Lung (tissue), 12 donors: ENCODE measurements around the gene NCKAP5L. TPM values are rescaled to one million over a fixed set of nuclear protein-coding genes. Genes with fewer than 3 reads are reported as not detected.

Experiments used
- ATAC-seq: fragments of 200-7000 bp; cut with Tn5 transposase; one replicate; pipeline ENCODE4 v1.9.1; 2020; ENCODE audit warnings: moderate number of reproducible peaks; ENCODE audit not compliant: insufficient read depth, low FRiP score
- DNase-seq, 3 donors: peaks; one replicate each; pipeline ENCODE4 v3.0.0-alpha.2; 2013 to 2017
- H3K27ac ChIP-seq, 2 donors: one replicate each; pipeline ENCODE4 v1.5.1; 2013; ENCODE audit warnings: mild to moderate bottlenecking in 2 of 2, moderate library complexity in 2 of 2, control low read depth in 1 of 2, inconsistent platforms in 1 of 2, low read depth in 1 of 2, low read length in 1 of 2
- H3K27me3 ChIP-seq, 3 donors: one replicate each; pipeline ENCODE4 v1.5.1; 2013; ENCODE audit warnings: low read length in 2 of 3; ENCODE audit not compliant: control insufficient read depth in 3 of 3, insufficient read depth in 3 of 3
- H3K36me3 ChIP-seq, 4 donors: one replicate each; pipeline ENCODE4 v1.5.1; 2013; ENCODE audit warnings: low read length in 4 of 4, mild to moderate bottlenecking in 1 of 4, moderate library complexity in 1 of 4; ENCODE audit not compliant: control insufficient read depth in 4 of 4, insufficient read depth in 4 of 4
- H3K4me1 ChIP-seq, 5 donors: one replicate each; pipeline ENCODE4 v1.5.1; 2013; ENCODE audit warnings: low read length in 5 of 5, mild to moderate bottlenecking in 2 of 5, moderate library complexity in 1 of 5; ENCODE audit not compliant: control insufficient read depth in 5 of 5, insufficient read depth in 5 of 5
- H3K4me3 ChIP-seq: one replicate; pipeline ENCODE4 v1.5.1; 2013; ENCODE audit warnings: mild to moderate bottlenecking, control low read depth, moderate library complexity
- H3K9ac ChIP-seq, 2 donors: one replicate each; pipeline ENCODE4 v1.5.1; 2013; ENCODE audit warnings: low read length in 2 of 2, control low read depth in 1 of 2; ENCODE audit not compliant: insufficient read depth in 1 of 2
- H3K9me3 ChIP-seq, 4 donors: one replicate each; pipeline ENCODE4 v1.5.1; 2013; ENCODE audit warnings: low read length in 3 of 4, mild to moderate bottlenecking in 1 of 4, moderate library complexity in 1 of 4; ENCODE audit not compliant: control insufficient read depth in 4 of 4, insufficient read depth in 3 of 4
- CTCF ChIP-seq: IDR thresholded peaks from 2 replicates; pipeline ENCODE4 v1.5.1; 2012; ENCODE audit warnings: mild to moderate bottlenecking; ENCODE audit errors: control extremely low read depth, extremely low read depth
- WGBS, 2 donors: extraction: QIAGEN DNeasy Blood & Tissue Kit; methylation state at CpG; one replicate each; pipeline ENCODE4 v1.1.7; 2013; 5-methylcytosine and 5-hydroxymethylcytosine counted together
- polyA plus RNA-seq, 2 donors: library from polyadenylated mRNA; stranded (reverse); fragments of 200-250 nt; gene quantifications; one replicate each; pipeline ENCODE4 v1.2.1, GENCODE V29; 2013
- total RNA-seq, 2 donors: library from RNA; depleted of rRNA in 1 of 2; stranded (reverse); fragments of >200 nt in 1 of 2; gene quantifications; one replicate each; pipeline ENCODE4 v1.2.1, GENCODE V29; 2014 to 2021
- donor health status: control.
- donor health status: control.
- donor health status: Bipolar disorder and iron deficiency.
- donor health status: healthy.
- donor health status: DM: yes; HTN: yes; CAD: no.

Gene NCKAP5L
- total and polyA plus RNA-seq, 4 donors, result 15.7 to 30.8 (median 20.1) TPM

GRCh38 chr12:49809381-49809905 lies 18.8 kb downstream of the NCKAP5L start:
- WGBS, 2 donors, result 50 to 66% methylated on average over 4 of the region's 4 CpGs
- peak overlapping the region; percentile 16 to 26 for H3K9ac ChIP-seq
- DNase-seq (peak; percentile 72 to 86 (median 85)), ATAC-seq (peak; percentile 69)
- H3K9me3 ChIP-seq, result no peaks in the 10 kb centered on the region
- H3K36me3 ChIP-seq, result peaks cover 0 to 11% (median 9%) of the 10 kb centered on the region in 4 donors
- H3K4me1 ChIP-seq, result peaks cover 16 to 34% (median 24%) of the 10 kb centered on the region in 5 donors
- peak overlapping the region; percentile 10 to 89 for H3K27ac ChIP-seq
- no peaks in the 10 kb centered on the region for H3K27me3 ChIP-seq
- H3K4me3 ChIP-seq, result no peak overlapping the region
- TF ChIP-seq CTCF, result no peak

- Histone ChIP-seq H3K4me1 (peaks cover 16 to 34% (median 24%) of the 10 kb centered on the region in 5 donors), H3K4me3 (no peak overlapping the region), H3K36me3 (peaks cover 0 to 16% (median 14%) of the 10 kb centered on the region in 4 donors), H3K27ac (peak overlapping the region; percentile 10 to 89), H3K27me3 (no peaks in the 10 kb centered on the region), H3K9me3 (no peaks in the 10 kb centered on the region), H3K9ac (peak overlapping the region in 1 of 2 donors; percentile 16)
- WGBS, 2 donors, result 61 to 79% methylated on average over 14 of the region's 14 CpGs
- TF ChIP-seq CTCF, result no peak
- DNase-seq (peak; percentile 65 to 70 (median 69)), ATAC-seq (no peak)
These were observed 19.4 kb downstream of the NCKAP5L start for GRCh38 chr12:49808686-49809380.

GRCh38 chr12:49807991-49808580 lies 20.1 kb downstream of the NCKAP5L start:
- Histone ChIP-seq H3K36me3 (peaks cover 0 to 21% (median 17%) of the 10 kb centered on the region in 4 donors), H3K27me3 (no peaks in the 10 kb centered on the region), H3K4me1 (peaks cover 16 to 34% (median 24%) of the 10 kb centered on the region in 5 donors), H3K4me3 (no peak overlapping the region), H3K27ac (peak overlapping the region in 1 of 2 donors; percentile 89), H3K9ac (no peak overlapping the region), H3K9me3 (no peaks in the 10 kb centered on the region)
- no peak for ATAC-seq
- no peak for TF ChIP-seq CTCF
- no peak for DNase-seq
- 86 to 87% methylated on average over 12 of the region's 12 CpGs for WGBS, 2 donors
